Activated naive CD4-positive, alpha-beta T cell treated with anti-CD3 and anti-CD28 coated beads, Interleukin-2, amount 50 U/mL, for 72 hours (primary cell): ENCODE measurements around the gene CDKAL1. TPM values are rescaled to one million over a fixed set of nuclear protein-coding genes. Genes with fewer than 3 reads are reported as not detected.
A peak's percentile ranks its signal among the peaks of the same experiment; 100 is the strongest.
"Not testable (repeated sequence)": the region's sequence is repeated elsewhere in the genome, so short reads cannot be mapped to it uniquely, and the experiment has no call there.

ENCODE experiments used
- ATAC-seq, 2 donors: fragments of 150-1000 bp; cut with Tn5 transposase; 2 replicates each; pipeline ENCODE4 v1.10.0; 2021; ENCODE audit warnings: mild to moderate bottlenecking in 2 of 2, moderate library complexity in 2 of 2
- DNase-seq, 2 donors: peaks; one replicate each; pipeline ENCODE4 v3.0.0; 2021 to 2022; ENCODE audit warnings: low spot score in 2 of 2
- H3K27ac Mint-ChIP-seq, 2 donors: one replicate each; pipeline ENCODE4 v1.8.0; 2022; ENCODE audit warnings: mild to moderate bottlenecking in 2 of 2, mixed read lengths in 2 of 2
- H3K36me3 Mint-ChIP-seq, 2 donors: one replicate each; pipeline ENCODE4 v1.8.0; 2022; ENCODE audit warnings: mixed read lengths in 2 of 2
- H3K9me3 Mint-ChIP-seq, 2 donors: one replicate each; pipeline ENCODE4 v1.8.0; 2022; ENCODE audit warnings: mixed read lengths in 2 of 2
- total RNA-seq, 2 donors: library from RNA; stranded (reverse); gene quantifications; one replicate each; pipeline ENCODE4 v1.2.3, GENCODE V29; 2022

CDKAL1 gene
- total RNA-seq, 2 donors from 2014 or later = 24.5 to 30.3 TPM

DNA sequence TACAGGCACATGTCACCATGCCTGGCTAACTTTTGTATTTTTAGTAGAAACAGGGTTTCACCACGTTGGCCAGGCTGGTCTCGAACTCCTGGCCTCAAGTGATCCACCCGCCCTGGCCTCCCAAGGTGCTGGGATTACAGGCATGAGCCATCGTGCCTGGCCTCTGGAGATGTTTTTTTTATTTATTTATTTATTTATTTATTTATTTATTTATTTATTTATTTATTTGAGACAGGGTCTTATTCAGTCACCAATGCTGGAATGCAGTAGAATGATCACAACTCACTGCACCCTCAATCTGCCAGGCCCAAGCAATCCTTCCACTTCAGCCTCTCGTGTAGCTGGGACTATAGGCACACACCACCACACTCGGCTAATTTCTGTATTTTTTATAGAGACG lies 661.0 kb downstream of the CDKAL1 start:
- not testable (repeated sequence) for DNase-seq, H3K9me3 Mint-ChIP-seq, ATAC-seq, H3K27ac Mint-ChIP-seq
- H3K36me3 Mint-ChIP-seq = peaks cover 7 to 28% of the 10 kb centered on the region in 2 donors

DNA sequence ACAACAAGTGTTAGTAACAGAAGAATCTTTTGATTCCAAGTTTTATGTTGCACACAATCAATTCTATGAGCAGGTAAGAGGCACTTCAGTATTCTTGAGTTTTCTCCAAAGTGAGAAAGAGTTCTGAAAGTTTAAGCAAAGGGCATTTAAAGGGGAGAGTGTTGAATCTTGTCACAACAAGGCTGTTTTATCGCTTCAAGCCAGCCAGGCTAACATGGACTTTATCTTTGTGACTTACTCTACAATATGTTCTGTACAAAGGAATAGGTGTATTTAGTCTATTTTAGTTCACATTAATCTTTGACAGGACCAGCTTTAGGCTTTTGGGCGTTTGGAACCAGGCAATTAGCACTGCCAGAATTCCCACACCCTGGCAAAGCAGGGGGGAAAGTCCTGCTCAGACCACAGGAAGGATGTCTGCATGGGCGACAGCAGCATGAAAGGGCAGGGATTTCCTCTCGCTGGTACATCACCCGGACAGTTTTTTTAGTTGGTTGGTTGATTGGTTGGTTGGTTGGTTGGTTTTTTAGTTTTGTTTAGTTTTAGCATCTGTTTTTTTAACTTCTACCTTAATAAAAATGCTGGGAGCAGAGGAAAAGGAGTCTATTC lies 663.9 kb downstream of the CDKAL1 start:
- DNase-seq (no peak), ATAC-seq (no peak)
- Mint-ChIP-seq H3K36me3 (peaks cover 24 to 28% of the 10 kb centered on the region in 2 donors), H3K27ac (no peak overlapping the region), H3K9me3 (no peaks in the 10 kb centered on the region)

DNA sequence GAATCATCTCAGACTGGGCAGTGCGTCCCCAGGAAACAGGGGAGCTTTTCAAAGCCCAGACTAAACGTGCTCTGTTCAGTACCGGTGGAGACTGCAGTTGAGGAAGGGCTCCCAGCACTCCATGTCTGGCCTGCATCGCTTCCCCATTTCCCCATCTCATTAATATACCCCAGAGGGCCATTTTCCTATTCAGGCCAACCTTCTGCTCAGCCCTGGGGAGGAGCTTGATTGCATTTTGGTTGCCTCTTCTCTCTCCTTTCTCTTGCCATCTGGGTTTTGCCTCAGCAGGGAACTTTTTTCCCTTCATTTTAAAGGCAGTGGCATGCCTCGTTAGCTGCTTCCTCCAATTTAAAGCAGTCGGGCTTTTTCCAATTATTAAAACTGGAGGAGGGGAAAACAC lies 665.0 kb downstream of the CDKAL1 start:
- ATAC-seq (no peak), DNase-seq (no peak)
- H3K36me3 Mint-ChIP-seq = peaks cover 18 to 33% of the 10 kb centered on the region in 2 donors
- no peak overlapping the region for H3K27ac Mint-ChIP-seq
- no peaks in the 10 kb centered on the region for H3K9me3 Mint-ChIP-seq

DNA sequence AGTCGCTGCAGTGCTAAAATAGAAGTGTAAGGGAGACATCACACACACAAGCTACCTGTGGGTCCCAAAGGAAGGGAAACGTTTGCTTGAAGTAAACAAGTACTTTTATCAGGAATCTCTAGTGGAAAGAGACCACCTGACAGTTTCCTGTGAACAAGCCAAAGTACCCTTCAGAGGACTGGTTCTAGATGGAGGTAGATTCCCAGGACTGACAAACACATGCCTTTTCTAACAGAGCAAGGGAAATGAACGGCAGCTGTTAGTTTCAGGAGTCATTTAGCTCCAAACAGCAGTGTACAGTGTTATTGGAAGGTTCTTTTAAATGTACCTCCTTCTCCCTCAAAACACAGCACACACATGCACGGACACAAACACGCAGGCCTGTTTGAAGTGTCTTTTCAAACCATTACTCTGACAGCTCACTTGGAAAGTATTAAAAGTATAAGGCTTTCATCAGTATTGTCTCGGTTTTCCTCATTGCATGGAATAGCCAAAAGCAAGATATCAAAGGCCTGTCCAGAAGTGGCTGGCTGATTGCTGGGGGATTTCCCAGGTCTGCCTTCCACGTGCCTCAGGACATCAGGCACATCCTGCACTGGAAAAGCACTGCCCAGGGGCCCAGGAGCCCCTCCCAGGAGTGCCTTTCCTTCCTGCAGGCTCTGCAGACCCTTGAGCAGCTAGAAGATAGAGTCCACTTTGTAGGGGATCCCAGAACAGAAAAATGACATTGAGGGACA lies 666.0 kb downstream of the CDKAL1 start:
- ATAC-seq (no peak), DNase-seq (no peak)
- no peak overlapping the region for H3K27ac Mint-ChIP-seq
- H3K9me3 Mint-ChIP-seq = no peaks in the 10 kb centered on the region
- peaks cover 25 to 39% of the 10 kb centered on the region in 2 donors for H3K36me3 Mint-ChIP-seq

GRCh38 chr6:21201187-21201586 lies 666.9 kb downstream of the CDKAL1 start:
- peaks cover 28 to 43% of the 10 kb centered on the region in 2 donors for H3K36me3 Mint-ChIP-seq
- H3K9me3 Mint-ChIP-seq = no peaks in the 10 kb centered on the region
- no peak overlapping the region for H3K27ac Mint-ChIP-seq
- no peak for DNase-seq
- no peak for ATAC-seq

DNA sequence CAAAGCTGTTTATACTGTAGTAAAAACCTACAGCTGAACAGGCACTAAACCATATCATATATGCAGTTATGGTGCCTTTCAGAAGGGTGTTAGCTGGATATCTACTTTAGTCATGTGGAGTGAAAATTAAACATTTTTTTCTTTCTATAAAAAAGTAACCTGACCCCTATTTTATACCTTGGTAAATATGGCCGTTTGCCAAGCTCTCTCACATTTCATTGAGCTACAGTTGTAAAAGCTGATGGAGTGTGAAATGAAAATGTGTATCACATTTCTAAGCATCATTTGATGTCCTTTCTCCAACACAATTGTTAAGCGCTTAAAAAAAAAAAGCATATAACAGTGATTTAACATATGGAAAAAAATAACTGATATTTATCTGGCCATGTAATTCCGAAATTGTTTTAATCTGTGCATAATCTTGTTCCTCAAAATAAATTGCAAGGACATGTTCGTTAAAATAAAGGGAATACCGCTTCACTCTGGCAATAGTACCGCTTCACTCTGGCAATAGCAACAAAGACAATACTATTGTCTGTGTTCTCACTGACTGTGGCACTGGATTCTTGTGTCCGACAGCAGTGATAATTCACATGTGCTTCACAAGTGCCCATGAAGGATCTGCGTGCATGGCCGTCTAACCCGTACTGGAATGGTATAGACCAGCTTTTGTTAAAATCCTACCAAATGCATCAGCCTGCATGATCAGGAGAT lies 667.5 kb downstream of the CDKAL1 start:
- Mint-ChIP-seq H3K9me3 (no peaks in the 10 kb centered on the region), H3K27ac (no peak overlapping the region), H3K36me3 (peaks cover 33 to 43% of the 10 kb centered on the region in 2 donors)
- no peak for DNase-seq
- no peak for ATAC-seq

GRCh38 chr6:21202521-21202920 lies 668.3 kb downstream of the CDKAL1 start:
- DNase-seq = no peak
- Mint-ChIP-seq H3K9me3 (no peaks in the 10 kb centered on the region), H3K36me3 (peaks cover 33 to 43% of the 10 kb centered on the region in 2 donors), H3K27ac (no peak overlapping the region)
- ATAC-seq = no peak

GRCh38 chr6:21204951-21205350 lies 670.7 kb downstream of the CDKAL1 start:
- no peak overlapping the region for H3K27ac Mint-ChIP-seq
- ATAC-seq (no peak), DNase-seq (no peak)
- peaks cover 43 to 48% of the 10 kb centered on the region in 2 donors for H3K36me3 Mint-ChIP-seq
- H3K9me3 Mint-ChIP-seq = peaks cover 0 to 11% of the 10 kb centered on the region in 2 donors

- peaks cover 45 to 49% of the 10 kb centered on the region in 2 donors for H3K36me3 Mint-ChIP-seq
- DNase-seq = no peak
- ATAC-seq = no peak
- no peak overlapping the region for H3K27ac Mint-ChIP-seq
- H3K9me3 Mint-ChIP-seq = peaks cover 8 to 19% of the 10 kb centered on the region in 2 donors
Observed at GRCh38 chr6:21208081-21208795, 674.0 kb downstream of the CDKAL1 start.

- Mint-ChIP-seq H3K27ac (no peak overlapping the region), H3K9me3 (peaks cover 8 to 19% of the 10 kb centered on the region in 2 donors), H3K36me3 (peaks cover 45% of the 10 kb centered on the region in 2 donors)
- no peak for ATAC-seq
- no peak for DNase-seq
Observed at GRCh38 chr6:21208796-21209186, 674.5 kb downstream of the CDKAL1 start.

GRCh38 chr6:21213492-21213891 lies 679.2 kb downstream of the CDKAL1 start:
- H3K36me3 Mint-ChIP-seq = peaks cover 27 to 38% of the 10 kb centered on the region in 2 donors
- H3K27ac Mint-ChIP-seq = no peak overlapping the region
- DNase-seq (no peak), ATAC-seq (no peak)
- peaks cover 8 to 19% of the 10 kb centered on the region in 2 donors for H3K9me3 Mint-ChIP-seq

DNA sequence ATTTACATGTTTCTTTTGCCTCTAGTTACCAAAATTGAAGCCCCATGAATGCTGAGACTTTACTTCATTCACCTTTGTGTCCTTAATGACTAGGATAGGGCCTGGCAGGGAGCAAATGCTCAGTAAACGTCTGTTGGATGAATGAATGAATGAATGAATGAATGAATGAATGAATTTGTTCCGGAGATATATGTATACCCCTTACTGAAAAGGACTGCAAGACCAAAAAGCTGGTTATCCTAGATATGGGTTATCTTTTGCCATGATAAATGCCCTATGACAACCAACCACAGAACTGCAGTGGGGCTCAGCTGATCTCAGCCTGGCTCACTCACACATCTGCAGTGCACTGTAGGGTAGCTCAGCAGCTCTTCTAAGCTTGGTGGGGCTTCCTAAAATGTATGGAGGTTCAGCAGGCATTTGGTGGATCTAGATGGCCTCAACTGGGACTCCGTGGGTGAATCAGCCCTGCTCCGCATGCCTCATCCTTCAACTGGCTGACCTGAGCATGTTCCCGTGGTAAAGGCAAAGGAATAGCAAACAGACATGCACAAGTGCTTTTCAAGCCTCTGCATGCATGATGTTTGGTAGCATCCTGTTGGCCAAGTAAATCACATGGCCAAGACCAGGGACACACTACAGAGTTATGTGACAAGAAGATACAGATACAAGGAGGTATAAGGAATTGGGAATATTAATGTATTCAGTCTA lies 680.6 kb downstream of the CDKAL1 start:
- ATAC-seq = no peak
- H3K9me3 Mint-ChIP-seq = peaks cover 8 to 9% of the 10 kb centered on the region in 2 donors
- no peak overlapping the region for H3K27ac Mint-ChIP-seq
- peaks cover 21 to 28% of the 10 kb centered on the region in 2 donors for H3K36me3 Mint-ChIP-seq
- DNase-seq = no peak

- H3K36me3 Mint-ChIP-seq = peaks cover 28 to 30% of the 10 kb centered on the region in 2 donors
- no peaks in the 10 kb centered on the region for H3K9me3 Mint-ChIP-seq
- H3K27ac Mint-ChIP-seq = no peak overlapping the region
- no peak for DNase-seq
- ATAC-seq = no peak
Observed at GRCh38 chr6:21219241-21219640, 685.0 kb downstream of the CDKAL1 start.

GRCh38 chr6:21219856-21220255 lies 685.6 kb downstream of the CDKAL1 start:
- ATAC-seq = no peak
- peaks cover 28 to 32% of the 10 kb centered on the region in 2 donors for H3K36me3 Mint-ChIP-seq
- H3K9me3 Mint-ChIP-seq = no peaks in the 10 kb centered on the region
- H3K27ac Mint-ChIP-seq = peak overlapping the region in 1 of 2 donors; percentile 14
- DNase-seq = no peak

DNA sequence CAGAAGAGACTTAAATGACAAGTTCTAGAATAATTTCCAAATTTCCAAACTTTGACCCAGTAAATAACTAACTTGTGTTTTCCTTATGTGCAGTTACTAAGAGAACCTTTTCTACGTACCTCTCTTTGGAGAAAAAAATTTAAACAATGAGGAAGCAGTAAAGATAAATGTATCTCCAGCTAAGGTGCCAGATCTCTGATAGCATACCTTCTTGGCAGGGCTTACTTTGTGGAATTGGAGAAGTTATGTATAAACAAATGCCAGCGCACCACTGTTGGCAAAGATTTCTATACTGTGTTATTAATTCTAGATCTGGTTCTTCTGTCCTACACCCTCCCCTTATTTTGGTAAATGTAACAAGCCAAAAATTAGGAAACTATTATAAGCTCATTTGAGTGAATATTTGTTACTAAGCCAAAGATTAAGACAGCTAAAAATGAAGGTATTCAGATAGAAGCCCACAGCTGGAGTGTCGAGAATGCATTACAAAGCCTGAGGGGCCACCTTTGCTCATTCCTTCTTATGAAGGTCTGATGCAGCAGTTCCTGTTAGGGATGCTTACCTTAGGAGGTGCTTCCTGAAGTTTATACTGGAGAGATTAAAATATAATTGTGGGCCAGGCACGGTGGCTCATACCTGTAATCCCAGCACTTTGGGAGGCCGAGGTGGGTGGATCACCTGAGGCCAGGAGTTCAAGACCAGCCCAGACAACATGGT lies 686.2 kb downstream of the CDKAL1 start:
- DNase-seq = no peak
- peaks cover 28 to 38% of the 10 kb centered on the region in 2 donors for H3K36me3 Mint-ChIP-seq
- H3K9me3 Mint-ChIP-seq = no peaks in the 10 kb centered on the region
- no peak overlapping the region for H3K27ac Mint-ChIP-seq
- no peak for ATAC-seq

- DNase-seq (no peak), ATAC-seq (no peak)
- no peaks in the 10 kb centered on the region for H3K9me3 Mint-ChIP-seq
- H3K36me3 Mint-ChIP-seq = peaks cover 21 to 37% of the 10 kb centered on the region in 2 donors
- H3K27ac Mint-ChIP-seq = no peak overlapping the region
Observed at GRCh38 chr6:21222656-21223055, 688.4 kb downstream of the CDKAL1 start.
